ENCODE results near the gene CASP12. TPM values are rescaled to one million over a fixed set of nuclear protein-coding genes. Genes with fewer than 3 reads are reported as not detected.

CASP12 gene
- total RNA-seq: 4.9 and 5.3 TPM in 2 replicates

DNA sequence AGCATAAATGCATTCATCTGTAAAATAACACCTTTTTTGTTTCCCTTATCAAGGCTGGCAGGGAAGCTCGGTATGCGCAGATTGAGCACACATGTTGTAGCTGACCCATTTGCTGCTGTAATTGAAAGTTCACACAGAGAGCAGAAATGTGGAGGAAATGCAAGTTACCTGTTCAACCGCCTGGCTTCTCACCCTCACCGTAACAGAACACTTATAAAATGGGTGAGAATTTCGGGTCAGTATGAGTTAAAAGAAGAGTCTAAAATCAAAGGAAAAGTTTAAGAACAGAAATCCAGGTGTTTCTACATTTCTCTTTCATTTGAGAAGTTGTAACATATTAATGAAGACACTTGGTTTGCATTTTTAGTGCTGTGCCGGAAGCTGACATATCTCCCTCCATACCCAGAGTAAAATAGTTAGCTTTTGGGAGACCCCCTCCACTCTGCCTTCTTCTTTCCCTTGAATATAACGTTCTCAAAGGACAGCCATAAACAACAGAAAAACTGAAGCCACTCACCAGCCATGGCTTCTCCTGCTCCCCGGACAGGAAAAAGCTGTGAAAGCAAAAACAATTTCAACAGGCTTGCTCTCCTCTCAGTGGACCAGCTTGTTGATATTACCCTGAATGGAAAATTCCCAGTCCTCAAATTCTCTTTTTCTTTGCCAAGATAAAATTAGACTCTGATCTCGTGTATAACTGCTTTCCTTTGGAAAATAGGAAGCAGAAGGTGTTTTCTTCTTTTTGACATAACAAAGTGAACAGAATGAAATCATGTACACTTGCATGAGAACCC, at the start of gene CASP12:
Gene CASP12, minus strand, starts transcription at position 570 of the 794 bp plus-strand sequence.

Small RNAs within 50 kb of the gene (small RNA-seq; reads per million reads assigned to genes)
- not detected for gene AP002004.1

Other genes with a start within 250 kb of the CASP12 start
- 147 and 277 TPM in 2 replicates for gene CASP4, start 70.1 kb upstream of the CASP12 start, total RNA-seq
- not detected in 2 replicates for gene CASP5, start 124.7 kb upstream of the CASP12 start, total RNA-seq
- 9.6 and 14.4 TPM in 2 replicates for gene CASP1, start 136.7 kb upstream of the CASP12 start, total RNA-seq
- gene CARD16, start 146.9 kb upstream of the CASP12 start, total RNA-seq: 32.0 and 35.9 TPM in 2 replicates
- gene CARD18, start 241.3 kb upstream of the CASP12 start, total RNA-seq: not detected in 2 replicates

Data from vein endothelial cell (primary cell).